ENCODE measurements around the gene OR11H7.
"Not testable (repeated sequence)": the region's sequence is repeated elsewhere in the genome, so short reads cannot be mapped to it uniquely, and the experiment has no call there.

The OR11H7 gene

DNA sequence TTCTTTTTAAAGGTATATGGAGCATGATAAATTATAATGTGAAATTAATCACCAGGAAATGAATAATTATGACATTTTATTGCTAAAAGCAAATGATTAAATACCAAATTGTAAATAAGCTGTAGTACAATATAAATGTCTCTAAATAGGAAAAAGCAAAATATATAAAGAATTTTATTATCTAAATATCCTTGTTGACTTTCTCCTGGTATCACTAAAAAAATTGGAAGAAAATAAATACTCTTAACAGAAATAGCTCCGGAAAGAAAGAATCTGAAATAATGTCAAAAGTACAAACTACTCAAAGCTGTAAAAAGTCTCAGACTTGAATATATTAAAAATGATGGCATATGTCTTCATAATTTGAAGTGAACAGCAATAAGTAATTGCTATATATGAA lies at the start of gene OR11H7:
Gene OR11H7, plus strand, starts transcription at position 301 of the 400 bp plus-strand sequence.
- no peak for DNase-seq

DNA sequence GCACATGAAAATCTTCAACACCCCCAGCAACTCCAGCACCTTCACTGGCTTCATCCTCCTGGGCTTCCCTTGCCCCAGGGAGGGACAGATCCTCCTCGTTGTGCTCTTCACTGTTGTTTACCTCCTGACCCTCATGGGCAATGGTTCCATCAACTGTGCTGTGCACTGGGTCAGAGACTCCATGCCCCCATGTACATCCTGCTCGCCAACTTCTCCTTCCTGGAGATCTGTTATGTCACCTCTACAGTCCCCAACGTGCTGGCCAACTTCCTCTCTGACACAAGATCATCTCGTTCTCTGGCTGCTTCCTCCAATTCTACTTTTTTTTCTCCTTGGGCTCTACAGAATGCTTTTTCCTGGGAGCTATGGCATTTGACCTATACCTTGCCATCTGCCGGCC lies 49.6 kb upstream of the OR11H7 start:
- no peak for DNase-seq

DNA sequence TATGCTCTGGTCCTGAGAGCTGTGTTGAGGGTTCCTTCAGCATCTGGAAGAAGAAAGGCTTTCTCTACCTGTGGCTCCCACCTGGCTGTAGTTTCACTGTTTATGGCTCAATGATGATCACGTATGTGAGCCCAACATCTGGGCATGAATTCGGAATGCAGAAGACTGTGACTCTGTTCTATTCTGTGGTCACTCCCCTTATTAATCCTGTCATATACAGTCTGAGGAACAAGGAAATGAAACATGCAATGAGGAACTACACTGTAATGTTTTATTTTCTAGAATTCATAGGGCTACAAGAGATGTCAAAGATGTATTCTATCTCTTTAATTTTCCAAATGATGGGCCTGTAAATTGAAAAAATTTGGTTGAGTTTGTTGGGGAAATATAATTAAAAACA lies 48.9 kb upstream of the OR11H7 start:
- no peak for DNase-seq

DNA sequence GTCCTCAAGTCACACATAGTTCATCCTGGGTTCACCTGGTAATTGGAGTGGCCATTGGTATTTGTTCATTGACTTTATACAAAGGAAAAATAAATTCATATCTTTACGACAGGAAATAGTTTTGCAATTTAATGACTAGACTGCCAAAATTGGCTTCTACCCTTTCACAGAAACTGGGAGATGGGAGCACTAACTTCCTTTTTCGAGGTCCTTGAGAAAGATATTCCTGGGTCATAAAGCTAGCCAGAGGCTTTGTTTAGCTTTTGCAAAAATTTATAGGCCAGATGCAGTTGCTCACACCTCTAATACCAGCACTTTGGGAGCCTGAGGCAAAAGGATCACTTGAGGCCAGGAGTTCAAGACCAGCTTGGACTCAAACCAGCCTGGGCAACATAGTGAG lies 48.3 kb upstream of the OR11H7 start:
- DNase-seq = no peak

DNA sequence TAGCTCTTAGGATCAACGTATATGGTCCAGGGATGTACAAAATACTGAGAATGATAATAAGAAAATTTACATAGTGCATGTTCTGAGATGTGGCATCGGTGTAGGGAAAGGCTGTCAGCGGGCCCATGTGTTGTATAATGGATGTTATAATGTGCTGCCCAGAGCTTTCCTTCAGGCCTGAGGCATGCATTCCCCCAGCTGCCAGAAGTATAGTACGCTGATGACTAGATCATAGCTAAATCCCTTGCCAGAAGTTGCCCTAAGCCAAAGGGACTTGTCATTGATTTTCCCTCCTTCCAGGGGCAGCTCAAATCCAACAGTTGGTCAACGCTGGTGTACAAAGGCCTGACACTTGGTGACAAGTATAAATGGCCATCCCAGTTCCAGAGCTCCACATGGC lies 44.6 kb upstream of the OR11H7 start:
- DNase-seq = no peak

DNA sequence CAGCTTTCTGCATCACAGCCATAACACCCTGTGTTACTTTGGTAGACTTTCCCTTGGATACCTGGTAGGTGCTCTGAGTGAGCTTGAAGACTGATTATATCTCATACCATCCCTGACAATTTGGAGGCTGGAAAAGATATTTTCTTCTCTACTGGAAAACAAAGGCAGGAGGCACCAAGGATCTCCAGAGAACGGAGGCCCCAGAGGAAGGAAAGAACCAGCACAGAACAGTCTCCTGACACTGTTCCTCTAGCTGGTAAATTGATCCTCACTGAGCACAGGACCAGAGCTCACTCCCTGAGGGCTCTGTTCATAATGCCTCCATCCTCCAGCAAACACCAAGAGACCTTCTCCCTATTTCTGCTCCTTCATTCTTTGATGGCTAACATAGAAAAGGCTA lies 38.2 kb upstream of the OR11H7 start, which contains the start of gene OR11G2:
Gene OR11G2, plus strand, starts transcription at position 301 of the 400 bp plus-strand sequence. CDS start 6,542 bp downstream, outside the sequence.
- DNase-seq = no peak

DNA sequence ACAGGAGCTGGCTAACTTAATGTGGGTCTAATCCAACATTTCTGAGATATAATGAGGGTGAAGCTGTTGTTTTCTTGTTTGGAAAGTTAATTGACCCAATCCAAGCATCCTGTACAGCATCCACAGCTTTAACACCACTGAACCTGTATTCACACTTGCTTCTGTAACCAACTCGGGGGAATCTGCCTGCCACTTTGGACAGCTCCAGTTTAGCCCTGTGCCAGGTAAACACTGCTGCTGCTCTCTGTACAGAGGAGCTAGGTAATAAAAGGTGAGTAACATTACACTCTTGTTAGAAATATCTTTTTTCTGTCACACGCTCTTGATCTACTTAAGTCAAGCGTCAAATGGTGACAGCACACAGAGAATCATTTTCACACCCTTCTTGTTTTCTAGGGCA lies 37.4 kb upstream of the OR11H7 start:
- DNase-seq = no peak

DNA sequence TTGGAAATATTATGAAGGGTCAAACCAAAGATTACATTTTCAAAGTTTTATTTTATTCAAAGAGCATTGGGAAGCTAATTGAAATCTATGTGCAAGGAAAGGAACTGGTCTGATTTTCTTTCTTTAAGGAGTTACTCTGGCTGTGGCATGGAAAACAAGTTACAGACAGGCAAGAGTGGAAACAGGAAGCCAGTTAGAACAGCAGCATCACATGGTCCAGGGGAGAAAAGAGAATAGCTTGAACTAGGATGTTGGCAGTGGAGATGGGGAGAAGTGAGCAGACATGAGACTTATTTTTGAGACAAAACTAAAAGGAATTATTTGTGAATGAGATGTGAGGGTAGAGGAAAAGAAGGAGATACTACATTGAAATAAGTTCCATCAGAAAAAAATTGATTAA lies 34.7 kb upstream of the OR11H7 start:
- no peak for DNase-seq

DNA sequence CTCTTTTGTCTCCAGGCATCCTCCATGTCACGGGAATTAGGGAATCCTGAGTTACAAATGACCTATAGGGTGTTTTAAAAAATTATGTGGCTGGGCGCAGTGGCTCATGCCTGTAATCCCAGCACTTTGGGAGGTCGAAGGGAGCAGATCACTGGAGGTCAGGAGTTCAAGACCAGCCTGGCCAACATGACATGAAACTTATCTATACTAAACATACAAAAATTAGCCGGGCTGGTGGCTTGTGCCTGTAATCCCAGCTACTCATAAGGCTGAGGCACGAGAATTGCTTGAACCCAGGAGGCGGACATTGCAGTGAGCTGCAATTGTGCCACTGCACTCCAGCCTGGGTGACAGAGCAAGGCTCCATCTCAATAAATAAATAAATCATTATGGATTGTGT lies 33.6 kb upstream of the OR11H7 start:
- DNase-seq = not testable (repeated sequence)

DNA sequence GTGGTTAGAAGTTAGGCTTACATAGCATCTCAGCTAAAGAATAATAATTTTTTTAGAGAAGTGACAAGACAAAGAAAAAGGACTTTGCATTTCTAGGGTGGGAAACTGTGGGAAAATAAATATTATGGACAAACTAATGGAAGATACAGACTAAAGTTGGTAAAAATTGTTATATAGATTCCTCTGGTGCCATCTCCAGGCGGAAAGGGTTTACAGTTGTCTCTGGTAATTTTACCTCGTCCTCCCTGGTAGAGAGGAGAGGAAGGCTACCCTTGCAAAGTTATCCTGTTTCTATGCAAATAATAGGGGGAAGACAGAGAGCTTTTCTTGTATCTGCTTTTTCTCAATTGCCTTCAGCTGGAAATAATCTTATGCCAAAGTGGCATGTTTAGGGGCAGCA lies 32.9 kb upstream of the OR11H7 start:
- no peak for DNase-seq

DNA sequence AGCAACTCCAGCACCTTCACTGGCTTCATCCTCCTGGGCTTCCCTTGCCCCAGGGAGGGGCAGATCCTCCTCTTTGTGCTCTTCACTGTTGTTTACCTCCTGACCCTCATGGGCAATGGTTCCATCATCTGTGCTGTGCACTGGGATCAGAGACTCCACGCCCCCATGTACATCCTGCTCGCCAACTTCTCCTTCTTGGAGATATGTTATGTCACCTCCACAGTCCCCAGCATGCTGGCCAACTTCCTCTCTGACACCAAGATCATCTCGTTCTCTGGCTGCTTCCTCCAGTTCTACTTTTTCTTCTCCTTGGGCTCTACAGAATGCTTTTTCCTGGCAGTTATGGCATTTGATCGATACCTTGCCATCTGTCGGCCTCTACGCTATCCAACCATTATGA lies 31.3 kb upstream of the OR11H7 start:
- DNase-seq = no peak

DNA sequence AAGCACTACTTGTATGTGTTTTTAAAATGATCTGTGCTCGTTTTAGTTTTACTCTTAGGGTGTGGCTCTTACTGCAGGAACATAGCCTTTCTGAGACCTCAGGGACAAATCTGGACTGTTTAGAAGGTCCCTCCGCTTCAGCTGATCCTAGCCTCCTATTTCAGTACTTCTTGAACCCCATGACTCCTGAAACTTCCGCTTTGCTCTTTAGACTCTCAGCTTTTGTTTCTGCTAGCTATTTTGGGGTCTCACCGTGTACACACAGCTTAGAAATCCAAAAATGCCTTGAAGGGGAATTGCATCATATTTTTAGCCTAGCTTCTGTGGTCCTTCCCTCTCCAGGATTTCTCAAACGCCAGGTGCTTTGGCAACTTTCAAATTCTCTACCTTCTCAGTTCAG lies 29.8 kb upstream of the OR11H7 start:
- no peak for DNase-seq

DNA sequence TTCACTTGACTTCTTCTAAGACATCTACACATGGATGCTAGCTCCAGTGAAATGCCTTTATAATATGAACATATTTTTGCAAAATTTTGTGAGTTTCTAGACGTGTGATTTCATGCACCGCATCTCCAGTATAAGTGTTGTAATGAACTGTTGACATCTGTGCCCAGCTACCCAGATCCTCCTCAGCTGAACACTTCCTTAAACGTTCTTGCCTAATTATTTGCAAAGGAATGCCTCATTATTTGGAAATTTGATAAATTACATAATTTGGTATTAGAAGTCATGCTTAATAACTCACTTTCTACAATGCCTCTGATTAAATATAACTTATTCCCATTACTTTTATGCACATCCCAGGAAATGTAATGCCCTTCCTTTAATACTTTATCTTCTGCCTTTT lies 24.1 kb upstream of the OR11H7 start:
- DNase-seq = no peak

DNA sequence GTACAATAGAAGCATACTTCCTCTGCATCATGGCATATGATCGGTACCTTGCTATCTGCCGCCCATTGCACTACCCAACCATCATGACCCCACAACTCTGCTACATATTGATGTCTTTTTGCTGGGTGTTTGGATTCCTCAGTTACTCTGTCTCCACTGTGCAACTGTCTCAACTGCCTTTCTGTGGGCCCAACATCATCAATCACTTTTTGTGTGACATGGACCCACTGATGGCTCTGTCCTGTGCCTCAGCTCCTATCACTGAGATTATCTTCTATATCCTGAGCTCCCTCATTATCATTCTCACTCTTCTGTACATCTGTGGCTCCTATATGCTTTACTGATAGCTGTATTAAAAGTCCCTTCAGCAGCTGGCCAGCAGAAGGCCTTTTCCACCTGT lies 19.2 kb upstream of the OR11H7 start:
- DNase-seq = no peak

DNA sequence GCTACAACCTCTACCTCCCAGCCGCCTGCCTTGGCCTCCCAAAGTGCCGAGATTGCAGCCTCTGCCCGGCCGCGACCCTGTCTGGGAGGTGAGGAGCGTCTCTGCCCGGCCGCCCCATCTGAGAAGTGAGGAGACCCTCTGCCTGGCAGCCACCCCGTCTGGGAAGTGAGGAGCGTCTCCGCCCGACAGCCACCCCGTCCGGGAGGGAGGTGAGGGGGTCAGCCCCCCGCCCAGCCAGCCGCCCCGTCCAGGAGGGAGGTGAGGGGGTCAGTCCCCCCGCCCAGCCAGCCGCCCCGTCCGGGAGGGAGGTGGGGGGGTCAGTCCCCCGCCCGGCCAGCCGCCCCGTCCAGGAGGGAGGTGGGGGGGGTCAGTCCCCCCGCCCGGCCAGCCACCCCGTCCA lies 16.4 kb upstream of the OR11H7 start:
- DNase-seq = not testable (repeated sequence)

DNA sequence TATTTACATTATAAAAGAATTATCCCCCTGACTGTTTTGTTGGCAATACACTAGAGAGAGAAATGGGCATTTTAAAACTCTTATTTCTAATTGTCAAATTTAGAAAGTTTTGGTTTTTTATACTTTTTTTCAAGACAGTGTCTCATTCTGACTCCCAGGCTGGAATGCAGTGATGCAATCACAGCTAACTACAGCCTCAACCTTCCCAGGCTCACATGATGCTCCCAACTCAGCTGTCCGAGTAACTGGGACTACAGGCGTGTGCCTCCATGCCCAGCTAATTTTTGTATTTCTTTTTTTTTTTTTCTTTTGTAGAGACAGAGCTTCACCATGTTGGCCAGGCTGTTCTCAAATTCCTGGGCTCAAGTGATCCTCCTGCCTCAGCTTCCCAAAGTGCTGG lies 13.6 kb upstream of the OR11H7 start:
- DNase-seq = no peak

DNA sequence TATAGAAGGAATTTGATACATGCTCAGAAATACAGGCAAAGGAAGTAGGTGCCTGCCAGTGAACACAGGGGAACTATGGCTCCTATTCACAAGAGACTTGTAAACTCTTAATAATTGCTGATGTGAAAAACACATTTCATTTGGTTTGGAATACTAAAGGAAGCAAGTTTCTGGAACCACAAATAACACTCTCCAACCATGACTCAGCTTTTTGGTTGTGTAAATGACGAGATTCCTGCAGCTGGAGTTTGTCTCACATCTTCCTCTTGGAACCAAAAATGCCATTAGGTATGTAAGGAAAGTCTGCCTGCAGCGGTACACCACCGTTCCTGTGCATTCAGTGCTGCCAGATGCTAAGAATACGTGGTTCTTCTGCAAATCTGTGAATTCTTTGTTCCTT lies 9.7 kb upstream of the OR11H7 start:
- no peak for DNase-seq

DNA sequence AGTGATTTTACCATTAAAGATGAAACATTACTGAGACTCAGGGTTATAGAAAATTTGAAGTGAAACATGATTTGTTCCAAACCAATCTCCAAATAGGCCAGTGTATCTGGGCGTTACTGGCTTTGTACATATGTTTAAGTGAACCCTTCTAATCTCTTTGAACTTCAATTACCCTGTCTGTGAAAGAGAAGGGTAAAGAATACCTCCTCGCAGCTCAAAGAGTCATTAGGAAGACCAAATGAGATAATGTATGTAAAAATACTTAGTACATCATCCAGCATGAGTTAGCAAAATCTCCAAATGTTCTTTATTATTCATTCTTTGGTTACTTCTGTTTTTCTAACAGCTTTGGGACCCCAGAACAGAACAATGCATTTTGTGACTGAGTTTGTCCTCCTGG lies 5.4 kb upstream of the OR11H7 start, which contains the start of gene OR11H6:
Gene OR11H6, plus strand, starts transcription at position 301 of the 400 bp plus-strand sequence. Its CDS starts 0 bp downstream, at position 301.
- no peak for DNase-seq

DNA sequence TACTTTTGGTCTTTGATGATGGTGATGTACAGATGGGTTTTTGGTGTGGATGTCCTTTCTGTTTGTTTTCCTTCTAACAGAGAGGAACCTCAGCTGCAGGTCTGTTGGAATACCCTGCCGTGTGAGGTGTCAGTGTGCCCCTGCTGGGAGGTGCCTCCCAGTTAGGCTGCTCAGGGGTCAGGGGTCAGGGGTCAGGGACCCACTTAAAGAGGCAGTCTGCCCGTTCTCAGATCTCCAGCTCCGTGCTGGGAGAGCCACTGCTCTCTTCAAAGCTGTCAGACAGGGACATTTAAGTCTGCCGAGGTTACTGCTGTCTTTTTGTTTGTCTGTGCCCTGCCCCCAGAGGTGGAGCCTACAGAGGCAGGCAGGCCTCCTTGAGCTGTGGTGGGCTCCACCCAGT lies 6.6 kb downstream of the OR11H7 start:
- not testable (repeated sequence) for DNase-seq

DNA sequence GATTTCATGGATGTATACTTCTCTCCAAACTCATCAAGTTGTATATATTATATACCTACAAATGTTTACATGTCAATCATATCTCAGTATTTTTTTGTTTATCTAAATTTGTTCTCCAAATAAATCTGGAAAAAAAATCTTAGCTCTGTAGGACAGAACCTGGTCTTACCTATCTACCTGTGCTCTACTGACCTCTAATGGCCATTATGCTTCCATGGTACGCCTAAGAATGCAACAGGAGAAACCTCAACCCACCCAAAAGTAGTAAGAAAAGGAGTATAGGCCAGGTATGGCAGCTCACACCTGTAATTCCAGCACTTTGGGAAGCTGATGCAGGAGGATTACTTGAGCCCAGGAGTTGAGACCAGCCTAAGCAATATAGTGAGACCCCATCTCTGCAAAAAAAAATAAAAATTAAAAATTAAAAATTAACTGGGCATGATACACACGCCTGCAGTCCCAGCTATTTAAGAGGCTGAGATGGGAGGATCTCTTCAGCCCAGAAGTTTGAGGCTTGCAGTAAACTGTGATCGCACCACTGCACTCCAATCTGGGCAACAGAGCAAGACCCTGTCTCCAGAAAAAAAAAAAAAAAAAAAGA lies 19.0 kb downstream of the OR11H7 start:
- DNase-seq = no peak

DNA sequence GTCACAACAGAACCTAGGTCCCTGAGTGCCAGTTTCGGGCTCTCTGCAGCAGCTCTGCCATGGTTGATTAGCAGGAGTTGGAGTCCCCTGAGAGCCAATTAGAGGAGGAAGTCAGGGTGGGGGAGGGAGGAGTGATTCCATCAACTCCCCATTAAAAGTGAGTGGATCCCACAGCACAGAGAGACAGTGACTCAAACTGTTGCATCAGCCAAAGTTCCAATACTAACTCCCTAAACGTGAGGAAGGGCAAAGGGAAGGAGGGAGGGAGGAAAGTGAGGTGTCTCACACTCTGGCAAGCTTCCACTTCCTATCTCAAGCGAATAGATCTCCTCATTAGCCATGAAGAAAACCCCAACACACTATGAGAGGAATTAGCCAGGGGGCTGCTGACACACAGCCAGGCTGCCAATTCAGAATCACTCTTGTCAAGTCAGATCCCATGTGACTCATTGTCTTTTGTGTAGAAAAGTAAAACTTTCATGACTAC lies 33.9 kb downstream of the OR11H7 start:
- no peak for DNase-seq

DNA sequence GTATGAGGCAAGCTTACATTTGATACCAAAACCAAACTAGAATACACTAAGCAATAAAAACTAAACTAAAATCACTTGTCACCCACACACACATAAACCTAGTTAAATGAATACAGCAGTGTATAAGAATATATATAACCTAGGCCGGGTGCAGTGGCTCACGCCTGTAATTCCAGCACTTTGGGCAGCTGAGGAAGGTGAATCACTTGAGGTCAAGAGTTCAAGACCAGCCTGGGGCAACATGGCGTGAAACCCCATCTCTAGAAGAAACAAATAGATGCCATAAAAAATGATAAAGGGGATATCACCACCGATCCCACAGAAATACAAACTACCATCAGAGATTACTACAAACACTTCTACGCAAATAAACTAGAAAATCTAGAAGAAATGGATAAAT lies 35.6 kb downstream of the OR11H7 start:
- not testable (repeated sequence) for DNase-seq

DNA sequence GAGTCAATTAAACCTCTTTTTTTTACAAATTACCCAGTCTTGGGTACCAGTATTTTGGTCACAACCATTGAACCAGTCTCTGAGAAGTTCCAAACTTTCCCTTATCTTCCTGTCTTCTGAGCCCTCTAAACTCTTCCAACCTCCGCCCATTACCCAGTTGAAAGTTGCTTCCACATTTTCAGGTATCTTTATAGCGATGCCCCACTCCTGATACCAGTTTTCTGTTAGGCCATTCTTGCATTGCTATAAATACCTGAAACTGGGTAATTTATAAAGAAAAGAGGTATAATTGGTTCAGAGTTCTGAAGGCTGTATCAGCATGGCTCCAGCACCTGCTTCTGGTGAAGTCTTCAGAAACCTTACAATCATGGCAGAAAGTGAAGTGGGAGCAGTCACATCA lies 45.3 kb downstream of the OR11H7 start:
- no peak for DNase-seq

DNA sequence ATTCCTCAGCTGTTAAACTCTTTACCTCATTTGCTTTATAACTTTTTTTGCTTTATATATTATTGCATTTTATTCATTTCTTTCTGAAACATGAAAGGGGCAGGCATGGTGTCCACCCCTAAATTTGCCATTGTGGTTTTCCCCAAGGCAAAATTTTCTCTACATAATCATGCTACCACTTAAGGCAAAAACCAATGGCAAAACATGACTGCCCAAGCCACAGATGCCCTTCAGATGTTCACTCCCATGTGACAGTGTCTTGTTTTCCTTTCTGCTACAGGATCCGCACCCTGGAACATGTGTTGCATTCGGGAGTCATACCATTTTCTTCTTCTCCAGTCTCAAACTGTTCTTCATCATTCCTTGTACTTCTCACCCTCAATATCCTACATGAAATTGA lies 48.6 kb downstream of the OR11H7 start:
- DNase-seq = no peak

DNA sequence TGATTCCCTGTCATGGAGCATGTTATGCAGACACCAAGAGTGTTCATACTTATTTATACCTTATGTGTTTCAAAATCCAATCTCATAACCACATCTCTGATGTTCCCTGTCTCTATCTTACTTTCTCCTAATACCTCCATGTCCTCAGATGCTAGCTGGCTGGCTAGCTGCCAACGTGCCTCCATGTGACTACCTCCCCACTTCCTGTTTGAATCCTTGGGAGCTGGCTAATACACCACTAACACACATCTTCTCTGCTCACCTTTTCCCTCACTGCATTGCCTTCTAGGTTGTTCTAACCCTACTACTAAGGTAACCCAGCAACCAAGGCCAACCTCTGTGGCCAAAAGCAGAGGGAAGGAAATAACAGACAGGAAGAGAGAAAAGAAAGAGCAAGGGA lies 49.6 kb downstream of the OR11H7 start:
- no peak for DNase-seq
